KMS-11 (cell line): ENCODE measurements around the gene FYCO1.

Experiments
- H2AFZ ChIP-seq: fragments of 200-600 bp; sonication (generic); 2 replicates; pipeline ENCODE4 v1.6.1; 2016; ENCODE audit warnings: antibody characterized with exemption, mixed run types, low read depth
- H3K27ac ChIP-seq: fragments of 200-600 bp; sonication (generic); 2 replicates; pipeline ENCODE4 v1.6.1; 2016; ENCODE audit warnings: mild to moderate bottlenecking, mixed run types
- H3K27me3 ChIP-seq: fragments of 200-600 bp; sonication (generic); 2 replicates; pipeline ENCODE4 v1.6.1; 2017; ENCODE audit warnings: mild to moderate bottlenecking, low read depth, mixed run types, moderate library complexity; ENCODE audit not compliant: insufficient read depth
- H3K36me3 ChIP-seq: fragments of 200-600 bp; sonication (generic); 2 replicates; pipeline ENCODE4 v1.6.1; 2017; ENCODE audit warnings: mild to moderate bottlenecking, mixed run types; ENCODE audit not compliant: insufficient read depth
- H3K4me1 ChIP-seq: fragments of 200-600 bp; sonication (generic); 2 replicates; pipeline ENCODE4 v1.6.1; 2016; ENCODE audit warnings: mild to moderate bottlenecking, low read depth, mixed run types; ENCODE audit not compliant: poor library complexity, severe bottlenecking
- H3K4me2 ChIP-seq: fragments of 200-600 bp; sonication (generic); 2 replicates; pipeline ENCODE4 v1.7.0; 2016; ENCODE audit warnings: mild to moderate bottlenecking, mixed run types
- H3K4me3 ChIP-seq: fragments of 200-600 bp; sonication (generic); IDR thresholded peaks from 2 replicates; pipeline ENCODE4 v1.6.1; 2017; ENCODE audit warnings: low read depth, low read length, mixed read lengths; ENCODE audit not compliant: insufficient read depth
- H3K79me2 ChIP-seq: fragments of 200-600 bp; sonication (generic); 2 replicates; pipeline ENCODE4 v1.6.1; 2016; ENCODE audit warnings: low read depth, mixed run types; ENCODE audit not compliant: insufficient read depth
- H3K9ac ChIP-seq: fragments of 200-600 bp; sonication (generic); 2 replicates; pipeline ENCODE4 v1.6.1; 2016; ENCODE audit warnings: mild to moderate bottlenecking, mixed run types
- H4K20me1 ChIP-seq: fragments of 200-600 bp; sonication (generic); 2 replicates; pipeline ENCODE4 v1.6.1; 2016; ENCODE audit warnings: mild to moderate bottlenecking, mixed run types; ENCODE audit not compliant: insufficient read depth
- TF ChIP-seq, protein P1 (sequence below): fragments of 200-600 bp; sonication (generic); conservative IDR thresholded peaks from 2 replicates; pipeline ENCODE4 v1.6.1; 2017; ENCODE audit warnings: low read depth, mild to moderate bottlenecking, antibody characterized with exemption, low read length, moderate library complexity, mixed read lengths

Gene FYCO1

GRCh38 chr3:45872569-45872968 lies 123.1 kb downstream of the FYCO1 start:
- TF ChIP-seq, protein P1, sequence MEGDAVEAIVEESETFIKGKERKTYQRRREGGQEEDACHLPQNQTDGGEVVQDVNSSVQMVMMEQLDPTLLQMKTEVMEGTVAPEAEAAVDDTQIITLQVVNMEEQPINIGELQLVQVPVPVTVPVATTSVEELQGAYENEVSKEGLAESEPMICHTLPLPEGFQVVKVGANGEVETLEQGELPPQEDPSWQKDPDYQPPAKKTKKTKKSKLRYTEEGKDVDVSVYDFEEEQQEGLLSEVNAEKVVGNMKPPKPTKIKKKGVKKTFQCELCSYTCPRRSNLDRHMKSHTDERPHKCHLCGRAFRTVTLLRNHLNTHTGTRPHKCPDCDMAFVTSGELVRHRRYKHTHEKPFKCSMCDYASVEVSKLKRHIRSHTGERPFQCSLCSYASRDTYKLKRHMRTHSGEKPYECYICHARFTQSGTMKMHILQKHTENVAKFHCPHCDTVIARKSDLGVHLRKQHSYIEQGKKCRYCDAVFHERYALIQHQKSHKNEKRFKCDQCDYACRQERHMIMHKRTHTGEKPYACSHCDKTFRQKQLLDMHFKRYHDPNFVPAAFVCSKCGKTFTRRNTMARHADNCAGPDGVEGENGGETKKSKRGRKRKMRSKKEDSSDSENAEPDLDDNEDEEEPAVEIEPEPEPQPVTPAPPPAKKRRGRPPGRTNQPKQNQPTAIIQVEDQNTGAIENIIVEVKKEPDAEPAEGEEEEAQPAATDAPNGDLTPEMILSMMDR = no peak
- no peaks in the 10 kb centered on the region for H3K79me2 ChIP-seq
- no peaks in the 10 kb centered on the region for H4K20me1 ChIP-seq
- no peaks in the 10 kb centered on the region for H3K36me3 ChIP-seq
- H3K27me3 ChIP-seq = no peaks in the 10 kb centered on the region
- H2AFZ ChIP-seq = no peak overlapping the region
- H3K9ac ChIP-seq = no peak overlapping the region
- no peak overlapping the region for H3K27ac ChIP-seq
- no peak overlapping the region for H3K4me3 ChIP-seq
- H3K4me2 ChIP-seq = no peak overlapping the region
- H3K4me1 ChIP-seq = peaks cover 29% of the 10 kb centered on the region

- Histone ChIP-seq H3K79me2 (no peaks in the 10 kb centered on the region), H4K20me1 (no peaks in the 10 kb centered on the region), H3K4me3 (no peak overlapping the region), H2AFZ (no peak overlapping the region), H3K36me3 (no peaks in the 10 kb centered on the region), H3K27ac (no peak overlapping the region), H3K9ac (no peak overlapping the region), H3K4me1 (peaks cover 29% of the 10 kb centered on the region), H3K27me3 (no peaks in the 10 kb centered on the region), H3K4me2 (no peak overlapping the region)
- TF ChIP-seq, protein P1 = no peak
These were observed 123.8 kb downstream of the FYCO1 start for GRCh38 chr3:45871780-45872179.

GRCh38 chr3:45870099-45870498 lies 125.5 kb downstream of the FYCO1 start:
- Histone ChIP-seq H3K27ac (no peak overlapping the region), H3K4me1 (peaks cover 26% of the 10 kb centered on the region), H3K4me3 (no peak overlapping the region), H3K27me3 (no peaks in the 10 kb centered on the region), H3K9ac (no peak overlapping the region), H3K4me2 (peak overlapping the region; percentile 38), H3K79me2 (no peaks in the 10 kb centered on the region), H2AFZ (no peak overlapping the region), H3K36me3 (no peaks in the 10 kb centered on the region), H4K20me1 (no peaks in the 10 kb centered on the region)
- TF ChIP-seq, protein P1 = no peak

DNA sequence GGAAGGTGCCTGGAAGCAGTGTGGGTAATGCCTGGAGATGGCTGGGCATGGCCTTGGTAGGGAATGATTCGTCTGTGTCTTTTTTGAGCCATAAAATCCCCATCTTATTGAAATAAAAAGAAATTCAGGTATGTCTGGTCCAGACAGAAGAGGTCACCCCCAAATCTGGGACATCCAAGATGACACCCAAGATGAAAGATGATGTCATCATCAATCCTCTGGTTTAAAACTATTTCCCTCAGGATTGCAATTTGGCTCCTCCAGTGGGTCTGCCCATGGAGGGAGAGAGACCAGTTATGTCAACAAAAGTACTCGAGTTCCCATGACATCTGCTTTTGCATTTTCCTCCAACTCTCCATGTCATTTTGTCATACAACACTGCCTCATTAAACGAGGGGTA lies 126.0 kb downstream of the FYCO1 start:
- no peaks in the 10 kb centered on the region for H4K20me1 ChIP-seq
- peak overlapping the region; percentile 38; the same call in 1 of the 2 replicates for H3K4me2 ChIP-seq
- no peaks in the 10 kb centered on the region for H3K79me2 ChIP-seq
- H3K4me1 ChIP-seq = peaks cover 26% of the 10 kb centered on the region
- no peak overlapping the region for H3K4me3 ChIP-seq
- TF ChIP-seq, protein P1 = no peak
- H2AFZ ChIP-seq = no peak overlapping the region
- H3K27ac ChIP-seq = no peak overlapping the region
- no peaks in the 10 kb centered on the region for H3K27me3 ChIP-seq
- no peak overlapping the region for H3K9ac ChIP-seq
- H3K36me3 ChIP-seq = no peaks in the 10 kb centered on the region
